NCI-H2107 (cell line): ENCODE results near the gene IQGAP2.

Source experiments
- DNase-seq: peaks from one replicate; lab custom pipeline; 2025; lab: John Stamatoyannopoulos, UW

IQGAP2 gene

GRCh38 chr5:76755779-76756637 is 352.9 kb downstream of the IQGAP2 start:
- DNase-seq = no peak

- no peak for DNase-seq
Observed at GRCh38 chr5:76757049-76757448, 354.0 kb downstream of the IQGAP2 start.
